Coronary artery (tissue), 2 donors: Measurements from ENCODE around the gene SYT7.

Experiments used
- DNase-seq: peaks from one replicate; pipeline ENCODE4 v3.0.0-alpha.2; 2017; ENCODE audit warnings: low spot score
- H3K27ac ChIP-seq, 2 donors: fragments of 200-600 bp; sonication (generic); one replicate each; pipeline ENCODE4 v1.5.1; 2016 to 2019
- H3K4me3 ChIP-seq: fragments of 200-600 bp; sonication (generic); 2 replicates; pipeline ENCODE4 v1.5.1; 2016; ENCODE audit warnings: mild to moderate bottlenecking, moderate library complexity
- TF ChIP-seq, protein P1 (sequence below): fragments of 200-600 bp; sonication (generic); IDR thresholded peaks from one replicate; pipeline ENCODE4 v1.5.1; 2019; ENCODE audit warnings: antibody characterized with exemption

Gene SYT7

DNA sequence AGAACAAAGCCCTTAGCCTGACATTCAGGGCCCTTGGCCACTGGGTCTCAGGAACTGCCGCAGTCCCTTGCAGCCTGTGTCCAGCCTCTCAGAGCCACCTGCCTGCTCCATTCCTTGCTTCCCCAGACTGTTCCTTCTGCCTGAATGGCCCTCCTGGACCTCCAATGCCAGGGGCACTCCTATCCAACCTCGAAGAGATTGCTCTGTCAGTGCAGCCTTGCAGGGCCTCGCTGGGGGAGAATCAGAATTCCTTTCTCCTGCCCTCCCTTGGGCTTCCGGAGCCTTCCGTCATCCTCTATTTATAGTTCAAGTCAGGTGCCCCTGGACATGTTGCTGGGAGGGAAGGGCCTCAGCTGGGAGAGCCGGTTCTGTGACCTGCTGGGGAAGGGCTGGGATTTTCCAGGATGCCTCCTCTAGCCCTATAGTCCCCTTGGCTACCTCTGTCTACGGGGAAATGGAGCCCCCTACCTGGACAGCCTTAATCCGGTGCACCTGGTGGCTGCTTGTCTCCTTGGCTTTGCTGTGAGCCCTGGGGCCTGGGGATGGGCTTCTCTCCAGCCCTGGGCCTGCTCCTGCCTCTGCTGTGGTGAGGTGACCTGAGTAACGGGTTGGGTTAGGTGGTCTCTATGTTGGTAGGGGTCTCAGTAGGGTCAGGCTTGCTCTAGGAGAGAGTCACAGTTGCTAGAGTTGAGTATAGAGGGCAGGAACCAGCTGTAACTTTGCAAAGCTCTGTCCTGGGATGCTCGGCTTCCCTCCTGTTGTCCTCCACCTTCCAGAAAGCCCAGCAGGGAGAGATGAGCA, 45.9 kb upstream of the SYT7 start:
- H3K27ac ChIP-seq = no peak overlapping the region
- H3K4me3 ChIP-seq = no peak overlapping the region
- TF ChIP-seq, protein P1, sequence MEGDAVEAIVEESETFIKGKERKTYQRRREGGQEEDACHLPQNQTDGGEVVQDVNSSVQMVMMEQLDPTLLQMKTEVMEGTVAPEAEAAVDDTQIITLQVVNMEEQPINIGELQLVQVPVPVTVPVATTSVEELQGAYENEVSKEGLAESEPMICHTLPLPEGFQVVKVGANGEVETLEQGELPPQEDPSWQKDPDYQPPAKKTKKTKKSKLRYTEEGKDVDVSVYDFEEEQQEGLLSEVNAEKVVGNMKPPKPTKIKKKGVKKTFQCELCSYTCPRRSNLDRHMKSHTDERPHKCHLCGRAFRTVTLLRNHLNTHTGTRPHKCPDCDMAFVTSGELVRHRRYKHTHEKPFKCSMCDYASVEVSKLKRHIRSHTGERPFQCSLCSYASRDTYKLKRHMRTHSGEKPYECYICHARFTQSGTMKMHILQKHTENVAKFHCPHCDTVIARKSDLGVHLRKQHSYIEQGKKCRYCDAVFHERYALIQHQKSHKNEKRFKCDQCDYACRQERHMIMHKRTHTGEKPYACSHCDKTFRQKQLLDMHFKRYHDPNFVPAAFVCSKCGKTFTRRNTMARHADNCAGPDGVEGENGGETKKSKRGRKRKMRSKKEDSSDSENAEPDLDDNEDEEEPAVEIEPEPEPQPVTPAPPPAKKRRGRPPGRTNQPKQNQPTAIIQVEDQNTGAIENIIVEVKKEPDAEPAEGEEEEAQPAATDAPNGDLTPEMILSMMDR = no peak
- DNase-seq = no peak

DNA sequence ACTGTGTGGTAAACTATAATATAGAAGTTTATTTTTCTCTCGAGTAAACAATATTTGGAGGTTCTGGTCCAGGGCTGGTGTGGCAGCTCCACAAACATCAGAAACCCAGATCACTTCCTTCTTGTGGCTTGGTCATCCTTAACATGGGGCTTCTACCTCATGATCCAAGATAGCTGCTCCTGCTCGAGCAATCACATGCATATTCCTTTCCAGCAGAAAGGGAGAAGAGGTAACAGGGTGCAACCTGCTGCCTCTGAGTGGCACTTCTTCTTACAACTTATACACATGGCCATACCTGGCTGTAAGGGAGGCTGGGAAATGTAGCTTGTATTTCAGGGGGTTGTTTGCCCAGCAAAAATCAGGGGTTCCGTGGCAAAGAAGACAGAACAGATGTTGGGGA, 44.6 kb upstream of the SYT7 start:
- Histone ChIP-seq H3K27ac (no peak overlapping the region), H3K4me3 (no peak overlapping the region)
- TF ChIP-seq, protein P1 = no peak
- no peak for DNase-seq

DNA sequence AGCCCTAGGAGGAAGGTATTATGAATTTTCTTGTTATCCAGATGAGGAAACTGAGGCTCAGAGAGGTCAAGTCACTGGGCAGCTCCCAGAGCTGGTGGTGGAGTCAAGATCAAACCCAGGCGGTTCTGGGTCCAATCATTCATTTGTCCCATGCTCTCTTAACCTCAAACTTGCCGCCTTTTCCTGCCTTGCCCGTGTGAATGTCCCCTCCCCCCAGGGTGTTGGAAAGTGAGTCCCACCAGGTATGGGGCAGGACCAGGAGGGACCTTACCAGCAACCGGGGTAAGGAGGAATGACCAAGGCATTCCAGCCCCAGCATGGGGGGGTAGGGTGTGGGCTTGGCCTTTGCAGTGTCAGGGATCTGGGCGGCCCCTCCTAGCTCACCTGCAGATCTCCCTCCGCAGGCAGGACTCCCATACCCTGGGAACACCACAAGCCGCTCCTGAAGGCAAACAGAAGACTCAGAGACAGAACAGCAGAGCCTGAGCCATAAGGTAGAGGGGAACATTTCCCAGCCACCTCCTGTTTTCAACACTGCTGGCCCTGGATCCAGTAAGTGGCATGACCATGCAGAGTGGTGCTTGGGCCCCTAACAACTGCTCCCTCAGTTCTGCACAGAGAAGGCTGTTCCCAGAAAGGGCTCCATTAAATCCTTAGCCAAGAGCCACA, 41.2 kb upstream of the SYT7 start:
- TF ChIP-seq, protein P1 = no peak
- Histone ChIP-seq H3K4me3 (no peak overlapping the region), H3K27ac (no peak overlapping the region)
- no peak for DNase-seq

DNA sequence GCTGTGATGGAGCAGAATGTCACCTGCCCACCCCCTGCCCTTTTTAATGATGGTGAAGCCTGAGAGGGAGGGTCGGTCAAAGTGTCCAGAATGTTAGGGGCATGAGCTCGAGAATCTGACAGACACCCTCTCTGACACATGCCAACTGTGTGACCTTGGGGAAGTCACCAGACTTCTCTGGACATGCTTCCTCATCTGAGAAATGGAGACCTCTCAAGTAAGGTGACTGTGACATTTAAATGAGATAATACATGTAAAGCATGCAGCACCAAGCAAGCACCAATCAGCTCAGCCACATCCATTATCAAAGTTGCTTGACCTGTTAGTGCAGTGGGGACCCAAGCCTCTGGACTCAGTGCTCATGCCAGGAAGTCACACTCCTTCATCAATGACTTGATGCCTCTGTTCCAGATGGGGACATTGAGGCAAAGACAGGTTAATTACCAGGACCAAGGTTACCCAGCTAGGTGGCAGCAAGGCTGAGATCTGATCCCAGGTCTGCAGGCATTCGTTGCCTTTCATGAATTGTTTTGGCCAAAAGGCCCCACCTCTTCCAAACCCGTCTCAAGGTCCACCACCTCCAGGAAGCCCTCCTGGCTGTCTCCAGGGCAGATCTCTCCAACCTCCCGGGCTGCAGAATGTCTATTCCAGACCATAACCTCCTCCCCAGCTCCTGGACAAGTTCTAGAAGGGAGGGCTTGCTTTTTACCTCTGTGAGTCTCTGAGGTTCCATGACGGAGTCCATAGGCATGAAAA, 38.8 kb upstream of the SYT7 start:
- H3K4me3 ChIP-seq = no peak overlapping the region

DNA sequence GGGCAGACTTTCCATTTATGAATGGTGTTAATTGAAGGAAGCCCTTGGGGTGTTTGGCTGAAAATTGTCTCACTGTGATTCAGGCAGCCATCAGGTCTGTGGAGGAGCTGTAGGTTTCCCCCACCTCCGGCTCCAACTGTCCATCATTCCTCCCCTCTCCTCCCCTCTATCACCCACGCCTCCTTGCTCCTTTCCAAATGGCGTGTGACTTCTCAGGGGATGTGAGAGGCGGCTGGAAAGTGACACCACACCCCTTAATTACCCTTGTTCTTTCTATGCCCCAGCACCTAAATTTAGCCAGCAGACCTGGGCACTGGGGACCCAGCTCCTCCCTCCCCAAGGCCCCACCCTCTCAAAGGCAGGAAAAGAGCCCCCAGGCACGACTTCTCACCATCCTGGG, 38.1 kb upstream of the SYT7 start:
- no peak overlapping the region for H3K27ac ChIP-seq
- DNase-seq = no peak
- H3K4me3 ChIP-seq = no peak overlapping the region
- TF ChIP-seq, protein P1 = no peak

More for the DNA sequence above, 38.8 kb upstream of the SYT7 start:
- no peak overlapping the region for H3K27ac ChIP-seq
- TF ChIP-seq, protein P1 = no peak
- no peak for DNase-seq

DNA sequence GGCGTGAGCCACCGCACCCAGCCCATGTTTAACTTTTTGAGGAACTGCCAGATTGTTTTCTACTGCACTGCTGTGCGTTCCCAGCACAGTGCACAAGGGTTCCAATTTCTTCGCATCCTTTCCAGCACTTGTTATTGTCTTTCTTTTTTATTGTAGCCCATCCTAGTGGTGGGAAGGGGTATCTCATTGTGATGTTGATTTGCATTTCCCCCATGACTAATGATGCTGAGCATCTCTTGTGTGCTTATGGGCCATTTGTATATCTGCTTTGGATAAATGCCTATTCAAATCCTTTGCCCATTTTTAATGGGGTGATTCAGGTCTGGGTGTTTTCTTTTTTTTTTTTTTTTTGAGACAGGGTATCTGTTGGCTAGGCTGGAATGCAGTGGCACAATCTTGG, 36.6 kb upstream of the SYT7 start:
- H3K4me3 ChIP-seq = no peak overlapping the region
- TF ChIP-seq, protein P1 = no peak
- H3K27ac ChIP-seq = no peak overlapping the region
- DNase-seq = no peak
